Psoas muscle (tissue), 8 donors: ENCODE data around the gene GNAI1. TPM values are rescaled to one million over a fixed set of nuclear protein-coding genes. Genes with fewer than 3 reads are reported as not detected.

Experiments
- ATAC-seq, 4 donors: fragments of 200-7000 bp; cut with Tn5 transposase; one replicate each; pipeline ENCODE4 v1.9.1; 2020; ENCODE audit warnings: moderate library complexity in 3 of 4, mild to moderate bottlenecking in 2 of 4
- DNase-seq, 2 donors: peaks; one replicate each; pipeline ENCODE4 v3.0.0-alpha.2; 2020
- H3K27ac ChIP-seq: fragments of 200-600 bp; one replicate; pipeline ENCODE4 v1.8.0; 2022
- H3K27me3 ChIP-seq, 3 donors: fragments of 200-600 bp in 1 of 3; one replicate each; pipeline versions ENCODE4 v1.6.1 to v1.8.0; 2013 to 2022; ENCODE audit warnings: low read length in 2 of 3, mild to moderate bottlenecking in 2 of 3, moderate library complexity in 1 of 3; ENCODE audit not compliant: insufficient read depth in 3 of 3
- H3K36me3 ChIP-seq, 2 donors: fragments of 200-600 bp in 1 of 2; one replicate each; pipeline versions ENCODE4 v1.6.1 to v1.8.0; 2013 to 2022; ENCODE audit warnings: low read depth in 1 of 2, mild to moderate bottlenecking in 1 of 2, moderate library complexity in 1 of 2; ENCODE audit not compliant: insufficient read depth in 1 of 2
- H3K4me1 ChIP-seq: fragments of 200-600 bp; one replicate; pipeline ENCODE4 v1.8.0; 2022
- H3K4me3 ChIP-seq: fragments of 200-600 bp; one replicate; pipeline ENCODE4 v1.8.0; 2022; ENCODE audit warnings: mild to moderate bottlenecking
- H3K9me3 ChIP-seq: fragments of 200-600 bp; one replicate; pipeline ENCODE4 v1.8.0; 2022
- CTCF ChIP-seq: fragments of 200-600 bp; IDR thresholded peaks from one replicate; pipeline ENCODE4 v1.8.0; 2022; ENCODE audit warnings: antibody characterized with exemption
- WGBS, 3 donors: extraction: QIAGEN DNeasy Blood & Tissue Kit; methylation state at CpG; one replicate each; pipeline versions ENCODE4 v1.1.6 to v1.1.7; 2013; 5-methylcytosine and 5-hydroxymethylcytosine counted together
- intact Hi-C, 2 donors: fragments of 100-400 bp; cut with DNase I; formaldehyde crosslinking; loops; one replicate each; pipeline versions ENCODE4 v1.11.0 to v1.14.2; 2022
- polyA plus RNA-seq, 3 donors: library from polyadenylated mRNA; stranded (reverse); fragments of 200-250 nt; gene quantifications; one replicate each; pipeline ENCODE4 v1.2.3, GENCODE V29; 2013
- total RNA-seq, 4 donors: library from RNA; stranded (reverse); fragmentation: NEBNext Ultra II Directional in 2 of 4; extraction: Animal tissue kit (Norgen Biotek cat#: 25700) in 2 of 4; gene quantifications; one replicate each; pipeline versions ENCODE4 v1.2.1 to v1.2.4, GENCODE V29; 2021 to 2023
- donor health status: healthy with polysubstance abuse.
- donor health status: DM: no; HTN: no; CAD: no; lungs with moderate emphysema.
- donor health status: Bipolar disorder and iron deficiency.
- donor health status: healthy.
- donor health status: DM: yes; HTN: yes; CAD: no.
- donor health status: DM: no; HTN: no; CAD: no.
- donor health status: DM: no; HTN: no; CAD: no.
- donor health status: DM: yes; HTN: yes; CAD: no.

Gene GNAI1
- total and polyA plus RNA-seq, 7 donors = 3.8 to 13.7 (median 6.5) TPM

GRCh38 chr7:80230327-80230726 lies 95.7 kb downstream of the GNAI1 start:
- TF ChIP-seq CTCF = no peak
- intact Hi-C loops = no loop called here
- no peak overlapping the region for H3K4me3 ChIP-seq
- H3K4me1 ChIP-seq = no peaks in the 10 kb centered on the region
- no peak overlapping the region for H3K27ac ChIP-seq
- no peaks in the 10 kb centered on the region for H3K9me3 ChIP-seq
- H3K36me3 ChIP-seq = no peaks in the 10 kb centered on the region
- 63 to 72% (median 67%) methylated on average over 2 of the region's 2 CpGs for WGBS, 3 donors
- H3K27me3 ChIP-seq = peaks cover 0 to 2% (median 0%) of the 10 kb centered on the region in 3 donors
- no peak for DNase-seq
- ATAC-seq = no peak

GRCh38 chr7:80231707-80232106 lies 97.1 kb downstream of the GNAI1 start:
- H3K27ac ChIP-seq = no peak overlapping the region

GRCh38 chr7:80232979-80233724 lies 98.5 kb downstream of the GNAI1 start:
- no peaks in the 10 kb centered on the region for H3K36me3 ChIP-seq
- H3K4me3 ChIP-seq = no peak overlapping the region
- no peak for TF ChIP-seq CTCF
- H3K27ac ChIP-seq = no peak overlapping the region
- H3K9me3 ChIP-seq = no peaks in the 10 kb centered on the region
- peaks cover 0 to 2% (median 0%) of the 10 kb centered on the region in 3 donors for H3K27me3 ChIP-seq
- 72 to 77% (median 75%) methylated on average over 4 of the region's 4 CpGs for WGBS, 3 donors
- ATAC-seq (no peak), DNase-seq (no peak)
- intact Hi-C loops = no loop called here
- H3K4me1 ChIP-seq = no peaks in the 10 kb centered on the region

More at GRCh38 chr7:80231707-80232106, 97.1 kb downstream of the GNAI1 start:
- Histone ChIP-seq H3K4me3 (no peak overlapping the region), H3K9me3 (no peaks in the 10 kb centered on the region), H3K27me3 (peaks cover 0 to 2% (median 0%) of the 10 kb centered on the region in 3 donors), H3K4me1 (no peaks in the 10 kb centered on the region), H3K36me3 (no peaks in the 10 kb centered on the region)
- no peak for DNase-seq
- intact Hi-C loops = no loop called here
- 84 to 91% (median 87%) methylated on average over 2 of the region's 2 CpGs for WGBS, 3 donors
- no peak for TF ChIP-seq CTCF
- no peak for ATAC-seq

- H3K27me3 ChIP-seq = peaks cover 0 to 2% (median 0%) of the 10 kb centered on the region in 3 donors
- no peaks in the 10 kb centered on the region for H3K36me3 ChIP-seq
- H3K4me3 ChIP-seq = no peak overlapping the region
- DNase-seq (no peak), ATAC-seq (no peak)
- no peaks in the 10 kb centered on the region for H3K4me1 ChIP-seq
- intact Hi-C loops = no loop called here
- TF ChIP-seq CTCF = no peak
- no peaks in the 10 kb centered on the region for H3K9me3 ChIP-seq
- no peak overlapping the region for H3K27ac ChIP-seq
- WGBS, 3 donors = 80 to 87% (median 83%) methylated on average over 4 of the region's 4 CpGs
Measured at GRCh38 chr7:80235334-80235733, 100.7 kb downstream of the GNAI1 start.

GRCh38 chr7:80236681-80237080 lies 102.0 kb downstream of the GNAI1 start:
- H3K27ac ChIP-seq = no peak overlapping the region
- H3K36me3 ChIP-seq = no peaks in the 10 kb centered on the region
- H3K4me3 ChIP-seq = no peak overlapping the region
- ATAC-seq (no peak), DNase-seq (no peak)
- intact Hi-C loops = no loop called here
- no peak for TF ChIP-seq CTCF
- WGBS, 3 donors = 90 to 98% (median 95%) methylated on average over 1 of the region's 1 CpG
- no peaks in the 10 kb centered on the region for H3K9me3 ChIP-seq
- H3K27me3 ChIP-seq = peaks cover 0 to 2% (median 0%) of the 10 kb centered on the region in 3 donors
- H3K4me1 ChIP-seq = no peaks in the 10 kb centered on the region
